Panc1 (cell line): ENCODE measurements around the gene ZNF691. TPM values are rescaled to one million over a fixed set of nuclear protein-coding genes. Genes with fewer than 3 reads are reported as not detected.

Experiments
- ATAC-seq: fragments of 200-7000 bp; cut with Tn5 transposase; 2 replicates; pipeline ENCODE4 v1.9.1; 2020; ENCODE audit warnings: mild to moderate bottlenecking, moderate library complexity
- BruUV-seq: library from RNA; stranded (reverse); fragments of 400-500 nt; replicated peaks from 2 replicates; lab custom pipeline; 2021; lab: Mats Ljungman, UMichigan
- CTCF ChIA-PET: fragments of 300-600 bp; sonication (Branson Sonifier 250); formaldehyde crosslinking; loops from one replicate; lab custom pipeline; 2022; ENCODE audit warnings: antibody characterized with exemption; lab: Charles Lee
- POLR2A ChIA-PET: fragments of 300-600 bp; sonication (Branson Sonifier 250); formaldehyde crosslinking; loops from one replicate; lab custom pipeline; 2022; ENCODE audit warnings: antibody characterized with exemption; lab: Charles Lee
- DNase-seq: peaks from one replicate; pipeline ENCODE4 v3.0.0-alpha.2; 2010; ENCODE audit warnings: low read depth, low spot score
- H3K27ac ChIP-seq: 2 replicates; pipeline ENCODE4 v1.5.1; 2011; ENCODE audit warnings: mild to moderate bottlenecking, low read length, inconsistent platforms
- H3K27me3 ChIP-seq: fragments of 200-500 bp; sonication (Bioruptor generic); 2 replicates; pipeline ENCODE4 v1.6.0; 2014; ENCODE audit warnings: low read length, inconsistent platforms; ENCODE audit not compliant: control insufficient read depth, insufficient read depth
- H3K36me3 ChIP-seq: fragments of 200-500 bp; sonication (Bioruptor generic); 2 replicates; pipeline ENCODE4 v1.5.1; 2014; ENCODE audit warnings: inconsistent platforms, mild to moderate bottlenecking, low read length, moderate library complexity; ENCODE audit not compliant: control insufficient read depth, insufficient read depth
- H3K4me1 ChIP-seq: 2 replicates; pipeline ENCODE4 v1.5.1; 2011; ENCODE audit warnings: inconsistent platforms, mild to moderate bottlenecking, low read length, moderate library complexity; ENCODE audit not compliant: control insufficient read depth, insufficient read depth
- H3K4me3 ChIP-seq, 2 experiments: 2 replicates each; pipeline ENCODE4 v1.5.1; 2011 to 2012; ENCODE audit warnings: low read depth in 2 of 2, low read length in 2 of 2, mild to moderate bottlenecking in 2 of 2, inconsistent platforms in 1 of 2, moderate library complexity in 1 of 2
- H3K9me3 ChIP-seq: fragments of 200-500 bp; sonication (Bioruptor generic); 2 replicates; pipeline ENCODE4 v1.5.1; 2014; ENCODE audit warnings: low read depth, mild to moderate bottlenecking, inconsistent platforms, low read length, moderate library complexity; ENCODE audit not compliant: control insufficient read depth, insufficient read depth
- CTCF ChIP-seq: fragments of 450-650 bp; IDR thresholded peaks from 2 replicates; pipeline ENCODE4 v1.5.1; 2017; ENCODE audit warnings: mild to moderate bottlenecking
- POLR2AphosphoS5 ChIP-seq: IDR thresholded peaks from 2 replicates; pipeline ENCODE4 v1.6.1; 2012; ENCODE audit warnings: mild to moderate bottlenecking, low read depth, low read length, moderate library complexity
- REST ChIP-seq, 2 experiments: IDR thresholded peaks; 2 replicates each; pipeline ENCODE4 v1.6.1; 2011 to 2012; ENCODE audit warnings: low read depth in 2 of 2, control low read depth in 1 of 2, low read length in 1 of 2, mild to moderate bottlenecking in 1 of 2, moderate library complexity in 1 of 2; ENCODE audit not compliant: insufficient read depth in 1 of 2
- SIN3A ChIP-seq: IDR thresholded peaks from 2 replicates; pipeline ENCODE4 v1.6.1; 2012; ENCODE audit warnings: low read depth, mild to moderate bottlenecking, low read length, moderate library complexity, borderline replicate concordance; ENCODE audit not compliant: insufficient read depth
- TCF7L2 ChIP-seq: IDR thresholded peaks from 2 replicates; pipeline ENCODE4 v1.6.1; 2011; ENCODE audit warnings: mild to moderate bottlenecking, low read depth, low read length, inconsistent platforms
- in situ Hi-C: cut with HindIII; loops from 2 replicates; pipeline ENCODE4 v1.10.0; 2016; ENCODE audit warnings: low sequenced_read_pairs, low pct_unique_long_range_greater_than_20kb
- intact Hi-C: fragments of 100-400 bp; cut with micrococcal nuclease; formaldehyde crosslinking; loops from one replicate; pipeline ENCODE4 v1.10.0; 2022; ENCODE audit not compliant: unreplicated experiment
- total RNA-seq: library from RNA; stranded (reverse); gene quantifications from one replicate; pipeline ENCODE4 v1.2.1, GENCODE V29; 2021; ENCODE audit not compliant: unreplicated experiment

ZNF691 gene
- total RNA-seq, 1 experiment from 2014 or later: 9.9 TPM

DNA sequence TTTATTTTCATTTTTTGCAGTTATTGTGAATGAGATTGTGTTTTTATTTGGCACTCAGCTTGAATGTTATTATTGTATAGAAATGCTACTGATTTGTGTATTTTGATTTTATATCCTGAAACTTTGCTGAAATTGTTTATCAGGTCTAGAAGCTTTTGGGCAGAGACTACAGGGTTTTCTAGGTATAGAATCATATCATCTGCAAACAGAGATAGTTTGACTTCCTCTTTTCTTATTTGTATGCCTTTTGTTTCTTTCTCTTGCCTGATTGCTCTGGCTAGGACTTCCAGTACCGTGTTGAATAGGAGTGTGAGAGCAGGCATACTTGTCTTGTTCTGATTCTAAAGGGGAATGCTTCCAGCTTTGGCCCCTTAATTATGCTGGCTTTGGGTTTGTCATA is 27.3 kb downstream of the ZNF691 start:
- intact Hi-C loops: no loop called here
- TF ChIP-seq SIN3A (no peak), CTCF (no peak), REST (IDR thresholded peaks at IDR 0.05; ENCODE audit: insufficient read depth in 1 of 2, low read depth in 2 of 2, low read length in 1 of 2) (no peak), TCF7L2 (no peak)
- peaks cover 7% of the 10 kb centered on the region for H3K27me3 ChIP-seq
- in situ Hi-C loops: no loop called here
- DNase-seq (no peak), ATAC-seq (no peak)
- no peak overlapping the region for H3K4me3 ChIP-seq
- H3K4me1 ChIP-seq: no peaks in the 10 kb centered on the region
- H3K9me3 ChIP-seq: no peaks in the 10 kb centered on the region
- no peak overlapping the region for H3K27ac ChIP-seq
- ChIA-PET CTCF (no interaction called here), POLR2A (interaction anchor here (0.6 to 0.7 kb wide), 2 partner anchors 31 to 1536 kb away, joined by 3 to 13 read pairs; no protein-coding TSS in a partner anchor)
- BruUV-seq: no TSS peak
- no peaks in the 10 kb centered on the region for H3K36me3 ChIP-seq

DNA sequence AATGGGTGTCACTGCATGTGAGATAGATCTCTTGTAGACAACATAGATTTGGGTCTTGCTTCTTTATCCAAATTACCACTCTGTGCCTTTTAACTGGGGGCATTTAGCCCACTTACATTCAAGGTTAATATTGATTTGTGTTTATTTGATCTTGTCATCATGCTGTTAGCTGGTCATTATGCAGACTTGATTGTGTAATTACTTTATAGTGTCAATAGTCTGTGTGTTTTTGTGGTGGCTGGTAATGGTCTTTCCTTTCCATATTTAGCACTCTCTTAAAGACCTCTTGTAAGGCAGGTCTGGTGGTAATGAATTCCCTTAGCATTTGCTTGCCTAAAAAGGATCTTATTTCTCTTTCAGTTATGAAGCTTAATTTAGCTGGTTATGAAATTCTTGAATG is 29.6 kb downstream of the ZNF691 start:
- ChIA-PET POLR2A (no interaction called here), CTCF (no interaction called here)
- intact Hi-C loops (no loop called here), in situ Hi-C loops (no loop called here)
- DNase-seq (no peak), ATAC-seq (no peak)
- TF ChIP-seq SIN3A (no peak), TCF7L2 (no peak)
- Histone ChIP-seq H3K4me1 (no peaks in the 10 kb centered on the region), H3K9me3 (no peaks in the 10 kb centered on the region; the same call in 1 of the 2 replicates), H3K27me3 (peaks cover 7% of the 10 kb centered on the region), H3K27ac (no peak overlapping the region), H3K4me3 (no peak overlapping the region), H3K36me3 (no peaks in the 10 kb centered on the region)
- BruUV-seq: no TSS peak

DNA sequence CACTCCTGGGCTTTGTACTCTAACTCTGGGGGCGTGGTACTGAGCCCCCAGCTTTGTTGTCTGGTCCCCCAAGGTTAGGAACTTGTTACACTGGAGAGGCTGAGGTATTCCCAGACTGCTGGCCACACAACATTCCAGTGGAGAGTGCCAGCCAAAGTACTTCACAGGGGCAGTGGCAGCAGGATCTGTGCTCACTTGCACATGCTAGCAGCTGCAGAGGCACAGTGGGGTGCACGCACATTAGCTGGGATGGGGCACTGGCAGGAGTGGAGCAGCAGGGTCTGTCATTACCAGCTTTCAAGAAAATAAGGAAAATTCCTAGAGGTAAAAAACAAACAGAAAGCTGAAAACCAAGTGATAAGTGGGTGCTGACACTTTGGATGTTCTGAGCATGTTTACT is 31.0 kb downstream of the ZNF691 start:
- in situ Hi-C loops (no loop called here), intact Hi-C loops (no loop called here)
- H3K9me3 ChIP-seq: no peaks in the 10 kb centered on the region; the same call in 1 of the 2 replicates
- TF ChIP-seq POLR2AphosphoS5: no peak
- TF ChIP-seq SIN3A: no peak
- TF ChIP-seq CTCF: no peak
- no peak for TF ChIP-seq TCF7L2
- no peak for TF ChIP-seq REST (IDR thresholded peaks at IDR 0.05; ENCODE audit: insufficient read depth in 1 of 2, low read depth in 2 of 2, low read length in 1 of 2)
- ATAC-seq: no peak
- H3K27ac ChIP-seq: no peak overlapping the region
- no TSS peak for BruUV-seq
- H3K27me3 ChIP-seq: peaks cover 5% of the 10 kb centered on the region
- H3K4me1 ChIP-seq: no peaks in the 10 kb centered on the region
- CTCF ChIA-PET: no interaction called here
- DNase-seq: no peak
- no peak overlapping the region for H3K4me3 ChIP-seq
- POLR2A ChIA-PET: no interaction called here
- no peaks in the 10 kb centered on the region for H3K36me3 ChIP-seq
